HG03159 (cell line): Measurements from ENCODE around the gene TEX38.
"Not testable (repeated sequence)": the region's sequence is repeated elsewhere in the genome, so short reads cannot be mapped to it uniquely, and the experiment has no call there.

Source experiments
- ATAC-seq: cut with Tn5 transposase; IDR thresholded peaks from one replicate; pipeline ENCODE4 v1.9.1; 2021; ENCODE audit warnings: mild to moderate bottlenecking, moderate library complexity; ENCODE audit not compliant: unreplicated experiment

Gene TEX38

GRCh38 chr1:46671554-46671953, at the start of gene TEX38:
TEX38 (plus strand) TSS chr1:46671854; CDS start chr1:46671935, 81 bp downstream.
- ATAC-seq = no peak

GRCh38 chr1:46621930-46622329, 49.7 kb upstream of the TEX38 start:
- no peak for ATAC-seq

GRCh38 chr1:46622344-46622743, 49.3 kb upstream of the TEX38 start:
- ATAC-seq = no peak

GRCh38 chr1:46623743-46624644, 47.7 kb upstream of the TEX38 start:
- no peak for ATAC-seq

DNA sequence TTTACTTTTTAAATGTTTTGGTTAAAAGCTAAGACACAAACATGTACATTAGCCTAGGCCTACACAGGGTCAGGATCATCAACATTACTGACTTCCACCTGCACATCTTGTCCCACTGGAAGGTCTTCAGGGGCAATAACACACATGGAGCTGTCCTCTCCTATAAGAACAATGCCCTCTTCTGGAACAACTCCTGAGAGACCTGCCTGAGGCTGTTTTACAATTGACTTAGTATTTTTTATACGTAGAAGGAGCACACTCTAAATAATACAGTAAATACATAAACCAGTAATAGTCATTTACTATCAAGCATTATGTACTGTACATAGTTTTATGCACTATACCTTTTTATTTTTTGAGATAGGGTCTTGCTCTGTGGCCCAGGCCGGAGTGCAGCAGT, 40.9 kb upstream of the TEX38 start:
- ATAC-seq = no peak

GRCh38 chr1:46635205-46635604, 36.4 kb upstream of the TEX38 start:
- no peak for ATAC-seq

GRCh38 chr1:46637444-46638083, 34.1 kb upstream of the TEX38 start:
- ATAC-seq = no peak

DNA sequence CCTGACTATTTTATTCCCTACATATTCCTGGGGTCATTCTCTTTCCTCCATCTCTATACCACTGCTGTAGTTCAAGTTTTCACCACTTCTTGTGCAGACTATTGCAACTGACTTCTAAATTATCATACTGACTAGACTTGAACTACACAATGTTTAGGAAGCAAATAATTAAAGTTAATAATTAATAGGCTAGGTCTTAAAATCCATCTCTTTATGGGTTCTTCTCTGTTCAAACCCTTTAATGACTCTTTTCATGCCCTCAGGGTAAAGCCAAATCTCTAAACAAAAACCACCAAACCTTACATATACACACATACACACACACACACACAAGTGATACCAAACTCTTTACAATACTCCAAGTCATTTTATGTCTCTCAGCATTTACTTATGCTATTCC, 32.7 kb upstream of the TEX38 start:
- ATAC-seq = no peak

DNA sequence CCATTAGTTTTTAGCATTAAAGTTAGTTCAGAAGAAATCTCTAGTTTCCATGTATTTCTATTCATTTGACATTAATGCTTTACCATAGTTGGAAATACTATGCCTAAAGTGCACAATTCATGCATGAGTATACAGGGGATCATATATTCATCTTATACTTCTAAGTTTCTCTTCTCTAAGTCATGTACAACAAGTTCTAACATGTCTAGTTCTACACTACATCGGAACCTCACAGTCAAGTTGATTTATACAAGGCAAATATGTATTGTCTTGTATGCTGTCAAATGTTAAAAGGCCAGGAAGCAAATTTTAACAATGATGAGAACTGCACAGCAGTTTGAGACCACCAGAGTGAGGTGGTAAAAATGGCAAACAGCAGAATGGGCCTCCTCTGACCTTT, 32.1 kb upstream of the TEX38 start:
- ATAC-seq = no peak

- no peak for ATAC-seq
Observed at GRCh38 chr1:46642115-46642680, 29.5 kb upstream of the TEX38 start.

GRCh38 chr1:46643368-46643775, 28.3 kb upstream of the TEX38 start:
- ATAC-seq = no peak

- ATAC-seq = no peak
Observed at GRCh38 chr1:46645815-46646214, 25.8 kb upstream of the TEX38 start.

DNA sequence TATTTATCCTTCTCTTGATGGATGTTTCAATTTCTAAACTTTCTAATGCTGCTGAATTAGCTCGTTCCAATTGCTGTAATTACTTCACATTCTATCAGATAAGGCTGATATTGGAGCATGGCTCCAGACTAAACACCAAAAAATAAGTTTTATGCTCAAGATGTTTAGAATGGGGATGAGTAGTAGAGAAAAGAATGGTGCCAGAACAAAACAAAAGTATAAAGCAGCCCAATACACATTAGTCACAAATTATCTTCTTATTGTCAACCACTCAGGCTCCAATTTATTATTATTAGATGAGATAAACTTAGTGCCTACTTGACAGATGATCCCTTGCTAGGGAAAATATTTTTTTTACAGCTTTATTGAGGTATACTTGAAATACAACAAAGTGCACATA, 25.3 kb upstream of the TEX38 start:
- ATAC-seq = no peak

DNA sequence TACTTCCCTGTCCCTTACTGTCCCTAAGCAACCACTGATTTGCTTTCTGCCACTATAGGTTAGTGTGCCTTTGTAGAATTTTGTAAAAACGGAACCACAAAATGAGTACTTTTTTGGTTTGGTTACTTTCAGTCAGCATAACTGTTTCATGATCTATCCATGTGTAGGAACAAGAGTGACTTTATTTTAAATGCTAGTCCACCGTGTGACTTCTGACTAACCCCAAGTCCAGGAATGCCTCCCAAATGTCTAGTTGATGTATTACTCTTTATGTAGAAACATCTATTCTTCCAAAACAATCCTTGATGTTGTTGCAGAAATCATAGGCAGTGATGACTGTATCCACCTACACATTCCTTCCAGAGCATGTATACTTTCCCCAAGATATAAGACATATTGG, 24.8 kb upstream of the TEX38 start:
- no peak for ATAC-seq

DNA sequence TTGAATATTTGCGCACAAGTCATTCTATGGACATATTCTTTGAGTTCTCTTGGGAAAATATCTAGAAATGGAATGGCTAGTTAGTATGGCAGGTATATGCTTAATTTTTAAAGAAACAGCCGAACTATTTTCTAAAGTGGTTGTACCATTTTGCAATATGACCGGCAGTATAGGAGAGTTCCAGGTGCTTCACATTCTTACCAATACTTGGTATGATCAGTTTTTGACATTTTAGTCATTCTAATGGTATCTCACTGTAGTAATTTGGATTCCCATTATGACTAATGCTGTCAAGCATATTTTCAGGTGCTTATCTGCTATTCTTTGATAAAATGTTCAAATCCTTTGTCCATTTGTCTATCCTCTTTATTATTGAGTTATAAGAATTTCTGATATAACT, 24.0 kb upstream of the TEX38 start:
- no peak for ATAC-seq

- no peak for ATAC-seq
Observed at GRCh38 chr1:46649764-46650163, 21.9 kb upstream of the TEX38 start.

- ATAC-seq = no peak
Observed at GRCh38 chr1:46650491-46650890, 21.2 kb upstream of the TEX38 start.

DNA sequence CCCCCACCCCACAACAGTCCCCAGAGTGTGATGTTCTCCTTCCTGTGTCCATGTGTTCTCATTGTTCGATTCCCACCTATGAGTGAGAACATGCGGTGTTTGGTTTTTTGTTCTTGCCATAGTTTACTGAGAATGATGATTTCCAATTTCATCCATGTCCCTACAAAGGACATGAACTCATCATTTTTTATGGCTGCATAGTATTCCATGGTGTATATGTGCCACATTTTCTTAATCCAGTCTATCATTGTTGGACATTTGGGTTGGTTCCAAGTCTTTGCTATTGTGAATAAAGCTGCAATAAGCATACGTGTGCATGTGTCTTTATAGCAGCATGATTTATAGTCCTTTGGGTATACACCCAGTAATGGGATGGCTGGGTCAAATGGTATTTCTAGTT, 20.5 kb upstream of the TEX38 start:
- ATAC-seq = not testable (repeated sequence)

- ATAC-seq = no peak
Observed at GRCh38 chr1:46652321-46653100, 19.1 kb upstream of the TEX38 start.

DNA sequence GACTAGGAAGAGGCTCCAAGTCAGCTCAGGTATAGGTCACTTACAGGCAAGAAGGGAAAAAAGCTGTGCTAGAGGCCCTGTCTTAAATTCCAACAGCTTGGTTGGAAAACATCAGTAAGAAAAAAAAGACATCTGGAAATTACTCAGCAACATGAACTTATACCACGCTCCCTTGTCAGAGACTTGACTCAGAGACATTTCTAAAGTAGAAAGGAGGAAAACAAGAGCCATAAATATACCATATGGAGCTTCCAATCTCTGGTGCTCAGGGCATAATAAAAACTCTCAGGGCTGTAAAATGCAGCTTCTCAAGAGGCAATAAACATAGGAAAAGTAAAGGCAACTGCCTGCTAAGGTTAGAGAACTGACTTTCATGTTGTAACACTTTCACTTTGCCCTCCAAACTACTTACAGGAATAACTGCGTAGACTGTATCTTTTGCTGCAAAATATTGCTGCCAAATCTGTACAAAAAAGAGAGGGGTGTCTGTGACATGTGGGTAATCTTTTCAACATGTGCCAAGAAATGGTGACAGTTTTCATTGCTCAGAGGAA, 18.2 kb upstream of the TEX38 start:
- ATAC-seq = no peak

GRCh38 chr1:46654012-46654411, 17.6 kb upstream of the TEX38 start:
- ATAC-seq = no peak
